ENCODE results near the gene KCNQ5.

Gene KCNQ5

DNA sequence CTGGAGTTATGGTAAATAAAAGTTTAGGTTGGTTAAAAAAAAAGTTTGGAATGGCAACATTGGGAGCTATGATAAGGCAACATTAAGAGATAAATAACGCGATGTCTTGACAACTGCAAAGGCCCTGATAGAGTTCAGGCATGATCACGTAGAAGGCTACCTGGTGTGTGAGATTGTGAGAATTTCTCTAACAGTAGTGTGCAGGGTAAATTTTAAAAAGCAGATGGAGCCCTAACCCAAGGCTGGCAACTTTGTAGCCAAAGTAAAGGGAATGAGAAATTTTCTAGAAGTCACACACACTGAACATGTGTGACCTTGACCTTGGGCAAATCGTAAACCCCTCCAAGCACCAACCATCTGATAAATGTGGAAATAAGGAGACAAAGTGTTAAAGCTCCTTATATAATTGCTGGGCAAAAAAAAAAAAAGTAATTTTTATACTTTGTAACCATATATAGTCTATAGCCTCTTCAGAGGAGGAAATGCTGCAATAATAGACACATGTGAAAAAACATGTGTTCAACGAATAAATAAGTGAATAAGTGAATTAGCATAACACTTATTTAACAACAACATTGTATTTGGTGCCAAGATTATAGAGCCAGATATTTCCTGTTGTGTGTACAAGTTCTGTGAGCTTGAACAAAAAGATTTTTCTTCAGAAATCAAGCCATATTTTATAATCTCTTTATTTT, 18.2 kb downstream of the KCNQ5 start:
- no peak for DNase-seq (ENCODE audit: low read depth, low spot score)

DNA sequence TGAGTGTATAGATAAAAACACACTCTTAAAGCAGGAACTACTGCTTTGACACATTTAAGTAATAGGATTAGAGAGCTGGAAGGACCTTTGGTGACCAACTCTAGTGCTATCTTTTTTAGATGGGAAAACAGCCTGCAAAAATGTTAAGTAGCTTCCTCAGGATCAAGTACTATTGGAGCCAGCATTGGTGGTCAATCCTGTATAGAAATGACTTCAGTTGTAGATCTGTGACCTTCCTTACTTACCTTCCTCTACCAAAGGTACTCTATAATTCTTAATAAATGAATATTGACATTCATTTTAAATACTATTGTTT, 18.7 kb downstream of the KCNQ5 start:
- DNase-seq (ENCODE audit: low read depth, low spot score) = no peak

DNA sequence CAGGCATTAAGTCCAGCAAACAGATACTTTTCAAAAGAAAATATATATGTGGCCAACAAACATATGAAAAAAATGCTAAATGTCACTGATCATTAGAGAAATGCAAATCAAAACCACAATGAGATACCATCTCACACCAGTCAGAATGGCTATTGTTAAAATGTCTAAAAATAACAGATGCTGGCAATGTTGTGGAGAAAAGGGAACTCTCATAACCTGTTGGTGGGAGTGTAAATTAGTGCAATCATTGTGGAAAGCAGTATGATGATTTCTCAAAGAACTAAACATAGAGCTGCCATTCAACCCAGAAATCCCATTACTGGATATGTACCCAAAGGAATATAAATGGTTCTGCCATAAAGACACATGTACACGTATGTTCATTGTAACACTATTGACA, 20.6 kb downstream of the KCNQ5 start:
- no peak for DNase-seq (ENCODE audit: low read depth, low spot score)

GRCh38 chr6:72643214-72643613, 21.4 kb downstream of the KCNQ5 start:
- no peak for DNase-seq (ENCODE audit: low read depth, low spot score)

GRCh38 chr6:72646604-72647485, 25.0 kb downstream of the KCNQ5 start:
- DNase-seq (ENCODE audit: low read depth, low spot score) = no peak

DNA sequence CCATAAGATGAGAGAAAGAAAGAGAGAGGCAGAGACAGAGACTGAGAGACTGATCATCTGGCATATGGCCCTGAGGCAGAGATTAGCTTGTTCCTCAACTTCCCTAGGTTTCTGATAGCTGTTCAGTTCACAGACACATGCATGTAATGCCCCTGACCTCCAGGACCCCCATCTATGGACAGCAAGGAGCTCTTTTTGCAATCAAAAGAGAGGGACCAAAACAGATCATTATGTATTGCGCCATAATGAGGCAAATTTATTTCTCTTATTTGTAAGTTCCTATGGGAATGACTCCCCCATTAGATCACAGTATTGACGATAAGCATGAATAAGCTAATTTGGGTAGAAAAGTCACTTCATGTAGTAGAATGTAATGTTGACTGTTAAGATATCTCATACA, 25.6 kb downstream of the KCNQ5 start:
- DNase-seq (ENCODE audit: low read depth, low spot score) = no peak

DNA sequence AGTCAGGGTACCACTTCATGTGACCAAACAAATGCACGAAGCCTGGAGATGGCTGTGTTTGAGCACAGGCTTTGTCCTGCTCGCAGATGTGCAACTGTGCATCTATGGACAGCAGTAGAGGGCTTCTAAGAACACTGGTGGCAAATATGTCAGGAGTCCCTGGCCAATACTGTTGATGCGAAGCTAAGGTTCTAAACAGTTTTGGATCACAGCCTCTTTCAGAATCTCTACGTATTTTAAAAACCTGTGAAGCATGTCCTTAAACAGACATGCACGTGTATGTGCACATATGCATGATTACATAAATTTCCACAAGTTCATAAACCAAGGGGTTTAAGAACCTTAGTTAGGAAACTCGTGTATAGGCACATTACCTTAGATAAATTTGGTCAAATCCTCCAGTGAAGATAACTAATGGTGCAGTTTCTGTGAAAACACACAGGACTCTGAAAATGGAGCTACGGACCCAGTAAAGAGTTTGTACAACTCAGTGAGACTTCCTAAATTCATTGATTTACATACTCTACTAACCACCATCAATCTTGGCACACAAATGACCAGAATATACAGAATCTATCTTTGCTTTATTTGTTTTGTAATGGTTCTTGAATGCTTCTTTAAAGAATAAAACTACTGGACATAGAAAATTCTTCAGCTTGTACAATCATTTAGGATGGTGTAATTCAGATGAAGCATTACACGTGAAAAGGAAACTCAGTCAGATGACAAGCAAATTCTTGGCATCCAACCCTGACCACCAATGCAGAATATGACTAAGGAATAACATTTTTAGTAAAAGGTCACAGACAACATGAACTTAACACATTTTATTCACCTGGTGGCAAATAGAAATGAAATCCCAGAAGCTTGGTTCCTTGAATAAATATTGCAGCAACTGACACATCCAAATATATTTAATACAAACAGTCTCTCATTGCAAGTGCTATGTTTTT, 27.4 kb downstream of the KCNQ5 start:
- peak; percentile 44 for DNase-seq (ENCODE audit: low read depth, low spot score)

DNA sequence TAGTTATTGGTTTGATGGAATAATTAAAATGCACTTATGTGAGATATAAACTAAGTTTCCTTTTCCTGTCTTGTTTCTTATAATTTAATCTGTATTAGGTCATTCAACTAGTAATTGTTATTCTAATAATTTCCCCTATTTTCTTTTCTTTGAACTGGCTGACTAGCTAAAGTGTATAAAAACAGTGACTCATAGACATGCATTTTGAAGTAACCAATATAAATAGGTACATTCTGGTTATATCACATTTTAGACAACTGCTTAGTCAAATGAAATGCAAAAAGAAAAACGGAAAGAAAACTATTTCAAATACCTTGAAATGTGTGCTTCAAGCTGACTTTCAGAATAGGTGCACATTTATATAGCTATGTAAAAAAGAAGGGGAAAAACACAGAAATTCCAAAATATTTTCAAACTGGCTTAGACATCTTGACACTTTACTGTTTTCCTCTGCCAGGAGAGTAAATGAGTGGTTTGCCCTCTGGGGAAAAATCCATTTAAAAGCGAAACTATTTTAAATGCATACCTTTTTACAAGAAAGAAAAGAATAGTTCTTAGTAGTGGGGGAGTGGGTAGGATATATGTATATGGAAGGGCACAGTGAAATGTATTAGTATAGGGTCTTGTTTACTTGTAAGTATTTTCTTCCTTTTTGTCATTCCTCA, 28.3 kb downstream of the KCNQ5 start:
- no peak for DNase-seq (ENCODE audit: low read depth, low spot score)

DNA sequence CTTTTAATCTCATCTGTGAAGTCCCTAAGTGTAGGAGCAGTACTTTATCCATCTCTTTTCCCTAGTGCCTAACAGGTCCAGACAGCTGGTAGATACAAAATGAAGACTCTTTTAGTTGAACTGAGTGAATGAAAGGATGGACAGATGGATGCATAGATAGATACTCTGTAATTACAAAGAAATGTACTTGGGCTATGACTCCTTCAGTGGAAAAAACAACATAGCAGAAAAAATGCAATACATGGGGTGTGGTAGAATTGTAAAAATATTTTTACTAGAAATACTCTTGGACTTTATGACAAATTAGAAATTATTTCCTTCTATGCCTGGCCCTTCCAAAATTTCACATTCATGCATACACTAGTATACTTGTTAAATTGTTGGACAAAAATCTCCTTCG, 29.3 kb downstream of the KCNQ5 start:
- no peak for DNase-seq (ENCODE audit: low read depth, low spot score)

- DNase-seq (ENCODE audit: low read depth, low spot score) = no peak
These were observed 30.4 kb downstream of the KCNQ5 start for GRCh38 chr6:72651967-72652956.

DNA sequence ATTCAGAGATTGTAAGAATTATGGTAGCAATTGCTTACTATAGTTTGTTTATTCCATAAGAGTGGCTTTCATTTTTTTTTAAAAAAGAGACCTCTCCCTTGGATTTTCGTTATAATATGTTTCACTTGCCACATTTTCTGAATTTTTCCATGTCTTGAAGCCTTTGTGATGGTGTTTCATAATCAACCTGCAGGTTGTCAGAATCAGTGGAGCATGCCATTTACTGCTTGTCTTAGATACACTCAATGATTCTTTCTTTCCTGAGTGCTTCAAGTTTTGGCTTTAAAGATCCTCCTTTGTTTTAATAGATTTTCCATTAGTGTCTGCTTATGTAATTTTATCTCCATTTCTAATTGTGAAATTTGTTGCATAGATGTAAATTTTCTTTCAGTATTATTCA, 31.2 kb downstream of the KCNQ5 start:
- DNase-seq (ENCODE audit: low read depth, low spot score) = no peak

DNA sequence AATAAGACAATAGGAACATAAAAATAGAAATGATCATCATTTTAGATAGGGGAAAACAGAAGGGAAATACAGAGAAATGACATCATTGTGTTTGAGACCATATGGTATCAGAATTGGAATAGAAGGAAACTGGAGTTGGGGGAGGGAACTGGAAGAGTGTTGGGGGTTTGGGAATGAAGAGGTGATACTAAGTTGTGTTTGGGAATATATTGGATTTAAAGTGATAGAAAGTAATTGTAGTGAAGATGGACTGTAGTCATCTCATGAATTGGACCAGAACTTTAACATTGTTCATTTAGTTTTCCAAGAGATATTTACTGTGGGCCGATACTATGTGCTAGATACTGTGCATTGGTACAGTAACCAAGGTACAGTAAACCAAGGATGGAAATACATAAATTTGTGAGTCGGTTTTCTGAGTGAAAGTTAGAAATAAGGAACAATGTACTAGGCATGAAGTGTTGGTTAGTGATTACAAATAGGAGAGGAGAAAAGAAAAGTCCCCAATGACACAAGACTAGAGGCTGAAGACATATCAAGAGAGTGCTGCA, 32.3 kb downstream of the KCNQ5 start:
- DNase-seq (ENCODE audit: low read depth, low spot score) = no peak

- DNase-seq (ENCODE audit: low read depth, low spot score) = no peak
These were observed 35.7 kb downstream of the KCNQ5 start for GRCh38 chr6:72657407-72658197.

DNA sequence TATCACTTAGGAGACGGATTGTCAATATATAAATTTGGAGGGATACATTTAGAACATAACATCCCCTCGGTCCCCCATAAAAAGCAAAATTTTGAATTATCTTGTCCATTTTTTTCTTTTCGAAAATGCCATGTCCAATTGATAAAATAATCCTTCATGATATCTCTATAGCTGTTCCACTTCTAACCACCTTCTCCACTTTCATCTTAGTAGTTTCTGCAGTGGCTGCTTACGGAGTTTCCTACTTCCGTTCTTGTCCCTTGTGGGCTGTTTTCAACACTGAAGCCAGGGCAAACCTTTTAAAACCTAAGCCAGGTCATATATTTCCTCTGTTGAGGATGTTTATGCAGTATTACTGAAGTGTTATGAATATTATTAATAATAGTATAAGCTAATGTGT, 37.9 kb downstream of the KCNQ5 start:
- DNase-seq (ENCODE audit: low read depth, low spot score) = no peak

DNA sequence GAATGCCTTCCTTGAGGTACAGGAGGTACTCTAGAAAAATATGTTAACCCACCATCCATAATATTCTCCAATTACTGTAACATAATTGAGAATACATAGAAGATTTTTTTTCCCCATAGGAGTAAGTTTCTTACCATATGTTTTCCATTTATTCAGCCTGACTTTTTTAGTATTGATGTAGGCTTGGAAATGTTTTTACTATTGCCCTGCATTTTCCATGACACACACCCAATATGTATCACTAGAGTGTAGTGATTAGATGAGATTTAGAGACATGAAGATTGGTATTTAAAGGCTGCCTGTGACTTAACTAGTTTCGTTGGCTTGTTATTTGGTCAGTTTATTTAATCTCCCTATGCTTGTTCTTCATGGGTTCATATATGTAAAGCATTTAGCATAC, 39.5 kb downstream of the KCNQ5 start:
- DNase-seq (ENCODE audit: low read depth, low spot score) = no peak

DNA sequence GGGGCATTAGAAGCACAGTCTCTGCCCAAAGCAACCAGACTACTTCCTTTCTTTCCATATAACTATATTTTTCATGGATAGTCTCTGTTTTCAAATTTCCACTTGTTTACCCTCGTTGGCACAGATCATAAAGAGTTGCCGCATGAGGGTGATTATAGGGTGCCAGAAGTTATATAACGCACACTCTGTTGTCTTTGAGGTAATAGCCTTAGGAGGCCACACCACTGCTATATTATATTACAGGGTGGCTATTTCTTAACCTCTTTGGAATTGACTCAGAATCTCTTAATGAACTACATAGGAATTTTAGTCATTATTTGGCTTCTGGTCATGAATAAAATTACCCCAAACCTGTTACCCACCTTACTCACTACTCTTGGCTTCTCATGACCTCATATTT, 43.7 kb downstream of the KCNQ5 start:
- no peak for DNase-seq (ENCODE audit: low read depth, low spot score)

DNA sequence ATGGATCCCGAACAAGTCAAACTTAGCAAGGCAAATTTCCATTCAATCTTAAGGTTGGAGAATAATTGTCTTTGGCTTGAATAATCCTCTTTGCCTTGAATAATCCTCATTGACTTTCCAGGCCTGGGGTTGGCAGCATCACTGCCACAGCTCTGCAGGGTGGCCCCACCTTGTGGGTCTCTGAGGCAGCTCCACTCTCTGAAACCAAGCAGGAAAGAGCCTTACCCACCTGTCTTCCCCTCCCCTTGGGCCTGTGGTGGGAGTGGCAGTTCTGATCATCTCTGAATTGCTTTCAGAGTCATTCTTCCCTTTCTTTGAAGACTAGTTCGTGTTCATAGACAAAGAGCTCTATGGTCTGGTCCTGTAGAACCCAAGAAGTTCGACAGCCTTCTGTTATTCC, 47.5 kb downstream of the KCNQ5 start:
- no peak for DNase-seq (ENCODE audit: low read depth, low spot score)

DNA sequence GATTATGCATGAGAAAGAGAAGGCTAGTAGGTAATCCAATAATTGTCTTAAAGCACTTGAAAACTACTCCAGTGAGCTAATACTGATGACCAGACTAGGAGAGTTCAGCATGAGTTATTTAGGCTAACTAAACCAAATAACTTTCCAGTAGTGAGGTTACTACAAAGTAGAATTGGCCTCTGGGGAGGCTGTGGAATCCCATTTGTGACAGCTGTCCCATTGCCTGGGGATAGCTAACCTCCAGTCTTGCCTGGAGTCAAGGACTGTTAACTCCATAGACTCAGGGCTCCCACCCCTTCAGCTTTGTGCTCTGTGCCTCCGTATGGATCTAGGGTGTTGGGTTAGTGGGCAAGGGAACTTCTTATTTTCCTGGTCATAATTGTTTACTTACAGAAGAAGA, 51.0 kb downstream of the KCNQ5 start:
- DNase-seq (ENCODE audit: low read depth, low spot score) = no peak

GRCh38 chr6:72674842-72675241, 53.0 kb downstream of the KCNQ5 start:
- DNase-seq (ENCODE audit: low read depth, low spot score) = no peak
